Measurements from ENCODE around the gene MTHFSD.

DNA sequence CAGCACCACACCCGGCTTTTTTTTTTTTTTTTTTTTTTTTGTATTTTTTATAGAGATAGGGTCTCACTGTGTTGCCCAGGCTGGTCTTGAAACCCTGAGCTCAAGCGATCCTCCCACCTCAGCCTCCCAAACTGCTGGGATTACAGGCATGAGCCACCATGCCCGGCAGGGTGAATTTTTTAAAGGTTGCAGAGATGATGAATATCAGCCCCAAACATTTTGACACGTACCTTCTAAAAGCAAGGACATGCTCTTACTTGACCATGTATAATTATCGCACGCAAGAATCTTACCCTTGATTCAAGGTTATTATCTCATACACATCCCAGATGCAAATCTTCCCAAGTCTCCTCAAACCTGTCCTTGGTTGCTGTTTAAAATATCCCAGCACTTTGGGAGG lies 7.3 kb upstream of the MTHFSD start:
- TF ChIP-seq, protein P1, sequence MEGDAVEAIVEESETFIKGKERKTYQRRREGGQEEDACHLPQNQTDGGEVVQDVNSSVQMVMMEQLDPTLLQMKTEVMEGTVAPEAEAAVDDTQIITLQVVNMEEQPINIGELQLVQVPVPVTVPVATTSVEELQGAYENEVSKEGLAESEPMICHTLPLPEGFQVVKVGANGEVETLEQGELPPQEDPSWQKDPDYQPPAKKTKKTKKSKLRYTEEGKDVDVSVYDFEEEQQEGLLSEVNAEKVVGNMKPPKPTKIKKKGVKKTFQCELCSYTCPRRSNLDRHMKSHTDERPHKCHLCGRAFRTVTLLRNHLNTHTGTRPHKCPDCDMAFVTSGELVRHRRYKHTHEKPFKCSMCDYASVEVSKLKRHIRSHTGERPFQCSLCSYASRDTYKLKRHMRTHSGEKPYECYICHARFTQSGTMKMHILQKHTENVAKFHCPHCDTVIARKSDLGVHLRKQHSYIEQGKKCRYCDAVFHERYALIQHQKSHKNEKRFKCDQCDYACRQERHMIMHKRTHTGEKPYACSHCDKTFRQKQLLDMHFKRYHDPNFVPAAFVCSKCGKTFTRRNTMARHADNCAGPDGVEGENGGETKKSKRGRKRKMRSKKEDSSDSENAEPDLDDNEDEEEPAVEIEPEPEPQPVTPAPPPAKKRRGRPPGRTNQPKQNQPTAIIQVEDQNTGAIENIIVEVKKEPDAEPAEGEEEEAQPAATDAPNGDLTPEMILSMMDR (IDR thresholded peaks at IDR 0.05), result no peak
- TF ChIP-seq POLR2A (IDR thresholded peaks at IDR 0.05), result no peak

Measured in breast epithelium (tissue), 3 donors.